Chondrocyte (in vitro differentiated cells): ENCODE results near the gene JAK1. TPM values are rescaled to one million over a fixed set of nuclear protein-coding genes. Genes with fewer than 3 reads are reported as not detected.
A peak's percentile ranks its signal among the peaks of the same experiment; 100 is the strongest.

Source experiments
- DNase-seq: peaks from one replicate; pipeline ENCODE4 v3.0.0; 2021; ENCODE audit warnings: mixed read lengths, low spot score
- H3K27ac Mint-ChIP-seq: one replicate; pipeline ENCODE4 v1.8.0; 2021; ENCODE audit warnings: mild to moderate bottlenecking, moderate library complexity, mixed read lengths; ENCODE audit not compliant: unreplicated experiment
- H3K27me3 Mint-ChIP-seq: 2 replicates; pipeline ENCODE4 v1.8.0; 2021; ENCODE audit warnings: low read depth, mixed read lengths
- H3K36me3 Mint-ChIP-seq: 2 replicates; pipeline ENCODE4 v1.8.0; 2021; ENCODE audit warnings: low read depth, mixed read lengths
- H3K4me1 Mint-ChIP-seq: 2 replicates; pipeline ENCODE4 v1.8.0; 2021; ENCODE audit warnings: low read depth, mild to moderate bottlenecking, mixed read lengths
- H3K4me3 Mint-ChIP-seq: one replicate; pipeline ENCODE4 v1.8.0; 2021; ENCODE audit warnings: mild to moderate bottlenecking, moderate library complexity, mixed read lengths; ENCODE audit not compliant: unreplicated experiment
- H3K9me3 Mint-ChIP-seq: 2 replicates; pipeline ENCODE4 v1.8.0; 2021; ENCODE audit warnings: low read depth, mixed read lengths
- total RNA-seq: library from RNA; stranded (reverse); gene quantifications from 3 replicates; pipeline ENCODE4 v1.2.1, GENCODE V29; 2021
- TF ChIP-seq, protein P1 (sequence below): fragments of 200-600 bp; sonication (generic); IDR thresholded peaks from 2 replicates; pipeline ENCODE4 v1.5.0; 2021; ENCODE audit warnings: antibody characterized with exemption, mild to moderate bottlenecking, moderate library complexity

JAK1 gene
- total RNA-seq, 1 donor from 2014 or later: 112 TPM

DNA sequence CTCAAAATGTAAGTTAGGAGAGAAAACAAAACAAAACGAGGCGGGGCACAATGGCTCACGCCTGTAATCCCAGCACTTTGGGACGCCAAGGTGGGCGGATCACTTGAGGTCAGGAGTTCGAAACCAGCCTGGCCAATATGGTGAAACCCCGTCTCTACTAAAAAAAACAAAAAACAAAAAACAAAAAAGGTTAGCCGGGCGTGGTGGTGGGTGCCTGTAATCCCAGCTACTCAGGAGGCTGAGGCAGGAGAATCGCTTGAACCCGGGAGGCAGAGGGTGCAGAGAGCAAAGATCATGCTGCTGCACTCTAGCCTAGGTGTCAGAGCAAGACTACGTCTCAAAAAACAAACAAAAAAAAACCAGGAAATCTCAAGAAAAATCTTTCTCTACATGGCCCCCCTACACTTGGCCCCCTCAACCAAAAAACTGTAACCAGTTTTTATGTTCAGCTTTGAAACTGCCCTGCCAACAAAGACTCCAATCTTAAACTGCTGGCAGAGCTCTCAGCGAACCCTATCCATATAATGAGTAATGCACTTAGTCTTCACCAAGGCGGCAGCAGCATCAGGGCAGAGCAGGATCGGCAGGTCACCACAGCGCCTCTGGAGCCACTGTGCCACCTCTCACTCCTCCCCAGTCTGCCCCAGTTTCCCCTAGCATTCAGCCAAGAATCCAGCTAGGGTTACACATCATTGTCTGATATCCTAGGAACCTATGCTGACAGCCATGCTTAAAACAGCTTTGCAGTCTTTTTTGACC, 71.7 kb downstream of the JAK1 start:
- H3K9me3 Mint-ChIP-seq: no peaks in the 10 kb centered on the region
- no peak overlapping the region for H3K4me3 Mint-ChIP-seq
- H3K36me3 Mint-ChIP-seq: no peaks in the 10 kb centered on the region
- H3K27me3 Mint-ChIP-seq: no peaks in the 10 kb centered on the region
- DNase-seq: no peak
- H3K4me1 Mint-ChIP-seq: peaks cover 96% of the 10 kb centered on the region
- TF ChIP-seq, protein P1, sequence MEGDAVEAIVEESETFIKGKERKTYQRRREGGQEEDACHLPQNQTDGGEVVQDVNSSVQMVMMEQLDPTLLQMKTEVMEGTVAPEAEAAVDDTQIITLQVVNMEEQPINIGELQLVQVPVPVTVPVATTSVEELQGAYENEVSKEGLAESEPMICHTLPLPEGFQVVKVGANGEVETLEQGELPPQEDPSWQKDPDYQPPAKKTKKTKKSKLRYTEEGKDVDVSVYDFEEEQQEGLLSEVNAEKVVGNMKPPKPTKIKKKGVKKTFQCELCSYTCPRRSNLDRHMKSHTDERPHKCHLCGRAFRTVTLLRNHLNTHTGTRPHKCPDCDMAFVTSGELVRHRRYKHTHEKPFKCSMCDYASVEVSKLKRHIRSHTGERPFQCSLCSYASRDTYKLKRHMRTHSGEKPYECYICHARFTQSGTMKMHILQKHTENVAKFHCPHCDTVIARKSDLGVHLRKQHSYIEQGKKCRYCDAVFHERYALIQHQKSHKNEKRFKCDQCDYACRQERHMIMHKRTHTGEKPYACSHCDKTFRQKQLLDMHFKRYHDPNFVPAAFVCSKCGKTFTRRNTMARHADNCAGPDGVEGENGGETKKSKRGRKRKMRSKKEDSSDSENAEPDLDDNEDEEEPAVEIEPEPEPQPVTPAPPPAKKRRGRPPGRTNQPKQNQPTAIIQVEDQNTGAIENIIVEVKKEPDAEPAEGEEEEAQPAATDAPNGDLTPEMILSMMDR: no peak
- H3K27ac Mint-ChIP-seq: peak overlapping the region; percentile 67

DNA sequence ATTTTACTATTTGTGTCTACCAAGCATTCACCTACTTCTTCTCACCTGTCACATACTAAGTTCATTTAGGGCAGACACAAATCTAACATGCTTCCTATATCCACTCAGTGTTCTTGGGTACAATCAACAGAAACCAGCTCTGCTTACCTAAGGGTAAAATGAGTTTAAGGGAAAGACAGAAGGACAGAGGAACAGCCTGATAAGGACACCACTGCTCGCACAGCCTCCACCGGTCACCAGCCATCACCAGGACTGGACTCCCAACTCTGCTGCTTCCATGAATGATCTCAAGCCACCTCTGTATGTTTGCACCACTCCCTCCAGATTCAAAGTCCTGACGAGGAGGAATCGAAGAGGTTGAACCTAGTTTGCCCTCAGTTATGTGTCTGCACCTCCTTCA, 72.4 kb downstream of the JAK1 start:
- Mint-ChIP-seq H3K4me1 (peaks cover 98% of the 10 kb centered on the region), H3K9me3 (no peaks in the 10 kb centered on the region)

DNA sequence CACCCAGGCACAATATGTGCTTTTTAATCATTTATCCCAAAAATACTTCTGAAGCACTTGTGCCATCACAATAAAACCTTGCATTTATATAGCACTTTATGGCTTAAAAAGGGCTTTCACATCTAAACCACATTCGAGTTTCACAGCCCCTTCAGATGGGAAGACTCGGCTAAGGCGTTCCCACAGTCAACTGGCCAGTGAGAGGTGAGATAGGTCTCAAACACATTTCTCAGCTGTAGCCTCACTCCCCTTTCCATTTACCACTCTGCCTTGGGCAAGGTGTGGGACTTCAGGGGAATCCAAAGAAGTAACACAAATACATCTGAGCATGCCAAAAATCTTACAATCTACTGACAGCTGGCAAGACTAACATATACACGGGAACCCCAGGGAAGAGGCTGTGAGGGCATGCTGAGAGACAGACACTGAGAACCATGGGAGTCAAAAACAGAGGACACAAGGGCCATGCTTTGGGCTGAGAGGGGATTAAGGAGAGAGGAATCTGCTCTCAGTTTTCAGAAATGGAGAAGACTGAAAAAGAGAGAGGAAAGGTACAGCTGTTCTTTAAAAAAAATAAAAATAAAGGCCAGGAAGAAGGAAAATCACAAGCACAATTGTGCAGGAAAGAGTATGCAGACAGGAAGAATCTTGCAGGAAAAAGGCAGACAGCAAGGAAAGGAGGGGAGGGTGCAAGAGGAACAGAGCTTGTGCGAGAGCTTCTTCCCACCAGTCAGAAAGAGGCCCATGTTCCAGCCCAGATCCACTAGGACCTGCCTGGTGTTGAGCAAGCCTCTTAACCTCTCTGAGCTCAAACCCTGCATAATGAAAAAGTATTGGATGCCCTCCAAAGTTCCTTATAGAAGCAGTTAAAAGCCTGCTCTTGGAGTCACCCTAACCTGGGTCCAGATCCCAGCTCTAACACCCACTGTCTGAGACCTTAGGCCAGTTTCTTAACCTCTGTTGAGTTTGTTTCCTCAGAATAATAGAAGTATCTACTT, 73.5 kb downstream of the JAK1 start:
- no peaks in the 10 kb centered on the region for H3K36me3 Mint-ChIP-seq
- no peaks in the 10 kb centered on the region for H3K9me3 Mint-ChIP-seq
- H3K4me1 Mint-ChIP-seq: peaks cover 96% of the 10 kb centered on the region
- H3K27me3 Mint-ChIP-seq: no peaks in the 10 kb centered on the region
- TF ChIP-seq, protein P1: no peak
- H3K27ac Mint-ChIP-seq: peak overlapping the region; percentile 85
- H3K4me3 Mint-ChIP-seq: no peak overlapping the region
- no peak for DNase-seq

More for the DNA sequence above, 72.4 kb downstream of the JAK1 start:
- TF ChIP-seq, protein P1: no peak
- DNase-seq: no peak
- no peak overlapping the region for H3K27ac Mint-ChIP-seq
- no peaks in the 10 kb centered on the region for H3K36me3 Mint-ChIP-seq
- H3K4me3 Mint-ChIP-seq: no peak overlapping the region
- no peaks in the 10 kb centered on the region for H3K27me3 Mint-ChIP-seq

DNA sequence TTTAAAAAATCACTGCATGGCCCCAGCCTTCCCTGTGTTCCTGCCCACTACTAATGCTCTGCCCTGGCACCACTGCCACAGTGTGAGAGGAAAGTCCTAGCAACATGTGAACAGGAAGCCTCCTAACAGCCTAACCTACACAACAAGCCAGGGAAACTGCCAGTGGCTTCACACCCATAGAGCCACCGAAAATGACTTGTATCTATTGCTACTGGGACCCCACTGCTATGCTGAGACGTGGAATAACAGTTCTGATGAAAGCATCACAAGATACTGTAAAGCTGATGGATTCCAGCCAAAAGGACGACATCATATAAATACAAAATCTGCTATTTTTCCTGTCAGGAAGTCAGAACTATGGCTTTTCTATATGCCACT, 74.9 kb downstream of the JAK1 start:
- Mint-ChIP-seq H3K4me1 (peaks cover 88% of the 10 kb centered on the region), H3K27ac (peak overlapping the region; percentile 95), H3K27me3 (no peaks in the 10 kb centered on the region), H3K9me3 (no peaks in the 10 kb centered on the region), H3K36me3 (no peaks in the 10 kb centered on the region), H3K4me3 (peak overlapping the region; percentile 3)
- no peak for DNase-seq
- TF ChIP-seq, protein P1: no peak
